WERI-Rb-1 (cell line): ENCODE measurements around the gene ZNF532.

Experiments
- DNase-seq: peaks from one replicate; pipeline ENCODE4 v3.0.0-alpha.2; 2020
- H3K27ac ChIP-seq: fragments of 250-450 bp; sonication (Bioruptor Pico); 2 replicates; pipeline ENCODE4 v1.5.1; 2020; ENCODE audit warnings: mild to moderate bottlenecking, moderate library complexity
- H3K27me3 ChIP-seq: fragments of 250-450 bp; sonication (Bioruptor Pico); 2 replicates; pipeline ENCODE4 v1.5.1; 2021; ENCODE audit warnings: mild to moderate bottlenecking, low read depth, moderate library complexity; ENCODE audit not compliant: insufficient read depth, severe bottlenecking
- H3K36me3 ChIP-seq: fragments of 250-450 bp; sonication (Bioruptor Pico); 2 replicates; pipeline ENCODE4 v1.5.1; 2020; ENCODE audit warnings: mild to moderate bottlenecking, moderate library complexity
- H3K4me3 ChIP-seq: 2 replicates; pipeline ENCODE4 v1.5.1; 2011; ENCODE audit warnings: low read depth, mild to moderate bottlenecking, control low read depth, low read length
- H3K9me3 ChIP-seq: fragments of 250-450 bp; sonication (Bioruptor Pico); 2 replicates; pipeline ENCODE4 v1.5.1; 2021; ENCODE audit warnings: mild to moderate bottlenecking, moderate library complexity; ENCODE audit not compliant: severe bottlenecking
- CTCF ChIP-seq: IDR thresholded peaks from 2 replicates; pipeline ENCODE4 v1.5.1; 2011; ENCODE audit warnings: low read depth, mild to moderate bottlenecking, control low read depth, inconsistent platforms, low read length

ZNF532 gene

GRCh38 chr18:59029663-59030429, 165.2 kb downstream of the ZNF532 start:
- H3K9me3 ChIP-seq = peaks cover 5% of the 10 kb centered on the region
- no peak for TF ChIP-seq CTCF
- H3K36me3 ChIP-seq = no peaks in the 10 kb centered on the region
- H3K27ac ChIP-seq = no peak overlapping the region
- no peak for DNase-seq
- H3K4me3 ChIP-seq = no peak overlapping the region
- H3K27me3 ChIP-seq = no peaks in the 10 kb centered on the region

GRCh38 chr18:59032308-59032707, 167.6 kb downstream of the ZNF532 start:
- Histone ChIP-seq H3K27ac (no peak overlapping the region), H3K4me3 (no peak overlapping the region), H3K9me3 (no peaks in the 10 kb centered on the region), H3K27me3 (no peaks in the 10 kb centered on the region), H3K36me3 (no peaks in the 10 kb centered on the region)
- TF ChIP-seq CTCF = no peak
- no peak for DNase-seq

GRCh38 chr18:59033359-59033758, 168.7 kb downstream of the ZNF532 start:
- Histone ChIP-seq H3K27me3 (no peaks in the 10 kb centered on the region), H3K36me3 (no peaks in the 10 kb centered on the region), H3K4me3 (no peak overlapping the region), H3K27ac (no peak overlapping the region), H3K9me3 (no peaks in the 10 kb centered on the region)
- no peak for TF ChIP-seq CTCF
- no peak for DNase-seq

GRCh38 chr18:59033974-59034373, 169.3 kb downstream of the ZNF532 start:
- Histone ChIP-seq H3K27ac (no peak overlapping the region), H3K36me3 (no peaks in the 10 kb centered on the region), H3K4me3 (no peak overlapping the region), H3K9me3 (no peaks in the 10 kb centered on the region), H3K27me3 (no peaks in the 10 kb centered on the region)
- TF ChIP-seq CTCF = no peak
- no peak for DNase-seq

GRCh38 chr18:59035591-59035990, 170.9 kb downstream of the ZNF532 start:
- no peak overlapping the region for H3K27ac ChIP-seq
- TF ChIP-seq CTCF = no peak
- no peaks in the 10 kb centered on the region for H3K27me3 ChIP-seq
- H3K4me3 ChIP-seq = no peak overlapping the region
- DNase-seq = no peak
- no peaks in the 10 kb centered on the region for H3K36me3 ChIP-seq
- H3K9me3 ChIP-seq = no peaks in the 10 kb centered on the region
